Fibroblast of peridontal ligament (primary cell): ENCODE data around the gene AADACL2.
"Not testable (repeated sequence)": the region's sequence is repeated elsewhere in the genome, so short reads cannot be mapped to it uniquely, and the experiment has no call there.

Experiments
- DNase-seq: peaks from one replicate; pipeline ENCODE4 v3.0.0-alpha.2; 2010; ENCODE audit errors: extremely low read depth

AADACL2 gene

DNA sequence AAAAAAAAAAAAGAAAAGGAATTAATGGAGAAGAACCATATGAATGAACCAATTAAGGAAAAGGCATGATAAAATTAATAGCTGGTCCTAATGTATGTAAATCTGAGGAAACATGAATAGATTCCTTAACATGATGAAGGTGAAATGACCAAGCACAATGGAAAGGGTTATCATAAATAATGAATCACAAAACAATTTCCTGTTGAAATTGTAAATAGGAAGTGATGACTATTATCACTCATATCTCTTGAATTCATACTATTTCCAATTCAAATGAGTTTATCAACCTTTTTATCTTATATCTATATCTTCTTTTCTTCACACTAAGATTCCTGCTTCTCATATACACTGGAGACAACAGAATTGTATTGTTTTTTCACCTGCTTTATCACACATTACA, 32.0 kb downstream of the AADACL2 start:
- DNase-seq = no peak

- DNase-seq = peak; percentile 8
Observed at GRCh38 chr3:151766454-151766853, 32.7 kb downstream of the AADACL2 start.

DNA sequence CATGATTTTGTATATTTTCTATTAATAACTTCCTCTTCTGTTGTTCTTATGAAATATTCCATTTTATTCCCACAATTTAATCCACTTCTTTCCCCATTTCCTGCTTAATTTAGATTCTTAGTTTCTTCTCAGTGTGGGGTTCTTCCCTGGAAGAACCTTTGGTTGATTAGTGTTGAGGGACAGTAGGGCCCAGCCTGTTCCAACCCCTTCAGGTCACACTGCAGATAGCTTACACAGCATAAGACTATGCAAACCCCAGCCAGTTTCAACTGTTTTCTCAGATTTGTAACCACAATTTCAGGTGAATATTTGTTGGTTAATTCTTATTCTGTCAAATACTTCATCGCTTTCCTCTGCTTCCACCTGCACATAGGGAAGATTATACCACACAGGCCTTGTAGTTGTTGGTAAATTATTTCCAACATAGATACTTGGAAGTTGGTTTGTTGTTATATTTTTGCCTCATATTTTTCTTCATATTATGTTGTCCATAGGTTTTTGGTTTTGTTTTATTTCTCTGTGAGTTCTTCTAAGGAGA, 34.7 kb downstream of the AADACL2 start:
- DNase-seq = no peak

DNA sequence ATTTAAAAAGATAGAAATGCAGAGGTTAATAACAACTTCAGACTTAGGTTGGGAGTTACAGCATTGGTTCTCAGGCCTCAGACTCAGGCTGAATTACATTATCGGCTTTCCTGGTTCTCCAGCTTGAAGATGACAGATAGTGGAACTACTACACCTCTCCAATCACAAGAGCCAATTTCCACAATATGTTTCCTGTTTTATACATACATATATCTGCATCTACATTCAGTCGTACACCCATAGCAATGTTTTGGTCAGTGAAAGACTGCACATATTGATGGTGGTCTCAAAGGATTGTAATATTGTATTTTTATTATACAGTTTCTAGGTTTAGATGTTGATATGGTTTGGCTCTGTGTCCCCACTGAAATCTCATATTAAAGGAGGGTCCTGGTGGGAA, 35.4 kb downstream of the AADACL2 start:
- DNase-seq = no peak

GRCh38 chr3:151770956-151771355, 37.2 kb downstream of the AADACL2 start:
- DNase-seq = peak; percentile 74

GRCh38 chr3:151772825-151773480, 39.2 kb downstream of the AADACL2 start:
- no peak for DNase-seq

GRCh38 chr3:151774235-151774634, 40.5 kb downstream of the AADACL2 start:
- no peak for DNase-seq

DNA sequence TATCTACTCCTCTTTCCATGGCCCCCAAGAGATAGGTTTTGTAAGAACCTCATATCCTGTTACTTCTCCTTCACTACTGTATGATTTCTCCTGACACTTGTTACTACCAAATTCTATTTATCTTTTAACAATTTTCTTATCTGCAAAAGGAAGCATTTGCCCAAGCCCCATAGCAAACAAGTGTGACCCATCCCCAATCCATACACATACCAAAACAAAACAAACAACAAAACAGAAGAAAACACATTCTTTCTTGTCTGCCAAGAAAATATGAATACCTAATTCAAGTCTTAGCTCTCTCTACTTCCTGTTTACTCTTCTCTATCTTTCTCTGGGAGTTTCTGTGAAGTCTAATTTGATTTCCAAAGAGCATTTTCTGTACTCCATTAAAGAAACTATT, 41.2 kb downstream of the AADACL2 start:
- no peak for DNase-seq

GRCh38 chr3:151775314-151776258, 41.9 kb downstream of the AADACL2 start:
- no peak for DNase-seq

DNA sequence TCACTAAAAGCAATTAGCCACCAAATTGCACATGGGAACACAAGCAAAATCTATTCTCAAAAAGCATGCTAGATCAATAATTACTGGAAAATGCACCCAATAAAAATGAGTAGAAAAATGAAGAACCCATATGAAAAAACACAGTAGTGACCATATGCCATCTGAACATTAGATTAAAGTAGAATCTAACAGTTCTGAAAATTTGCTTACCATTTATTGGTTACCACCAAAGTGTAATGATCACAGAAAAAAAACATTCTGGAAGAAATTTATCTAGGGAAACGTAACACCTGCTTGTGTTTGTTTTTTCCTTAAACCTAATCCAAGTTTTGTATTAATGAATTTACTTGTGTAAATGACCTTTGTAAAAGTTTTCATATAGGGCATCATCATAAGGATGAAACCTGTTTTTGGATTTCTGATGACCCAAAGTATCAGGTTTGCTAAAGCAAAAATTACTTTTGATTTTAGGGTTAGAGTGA, 42.6 kb downstream of the AADACL2 start:
- DNase-seq = no peak

- no peak for DNase-seq
Observed at GRCh38 chr3:151777880-151778279, 44.2 kb downstream of the AADACL2 start.

- DNase-seq = peak; percentile 18
Observed at GRCh38 chr3:151787626-151788025, 53.9 kb downstream of the AADACL2 start.

GRCh38 chr3:151788401-151788800, 54.7 kb downstream of the AADACL2 start:
- DNase-seq = no peak

- peak; percentile 48 for DNase-seq
Observed at GRCh38 chr3:151789853-151790463, 56.2 kb downstream of the AADACL2 start.

- not testable (repeated sequence) for DNase-seq
Observed at GRCh38 chr3:151790763-151791162, 57.0 kb downstream of the AADACL2 start.

DNA sequence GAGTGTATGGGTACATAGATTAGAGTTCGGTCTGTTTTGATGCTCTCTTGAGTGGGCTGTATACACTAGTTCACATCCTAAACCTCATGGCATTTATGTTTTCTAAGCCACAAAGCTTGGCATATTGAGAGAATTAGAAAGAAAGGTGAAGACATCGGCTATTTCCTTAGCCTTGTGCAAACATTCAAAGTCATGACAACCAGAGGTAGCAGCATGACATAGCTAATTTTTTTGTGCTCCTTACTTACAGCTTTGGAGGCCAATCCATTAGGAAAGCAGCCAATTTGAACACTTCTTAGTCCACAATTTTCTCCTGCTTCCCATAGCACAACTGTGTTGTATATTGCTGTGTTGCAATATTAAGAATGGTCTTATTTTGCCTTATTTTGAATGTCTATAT, 58.7 kb downstream of the AADACL2 start:
- DNase-seq = no peak

DNA sequence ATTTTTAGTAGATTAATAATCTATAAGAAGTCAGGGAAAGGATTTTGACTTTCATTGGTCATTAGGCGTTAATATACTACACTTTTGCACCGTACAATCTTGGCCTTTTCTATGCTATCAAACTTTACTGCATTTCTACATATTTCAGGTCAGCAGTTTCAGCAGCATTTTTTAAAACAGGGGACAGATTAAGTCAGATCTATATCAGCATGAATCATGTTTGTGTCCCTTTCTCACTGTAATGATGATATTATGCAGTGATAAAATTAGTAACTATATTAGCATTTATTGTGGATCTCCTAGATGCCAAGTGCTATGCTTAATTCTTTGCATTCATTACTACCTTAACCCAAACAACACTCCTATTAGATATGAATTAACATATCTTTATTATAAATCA, 59.9 kb downstream of the AADACL2 start:
- no peak for DNase-seq

DNA sequence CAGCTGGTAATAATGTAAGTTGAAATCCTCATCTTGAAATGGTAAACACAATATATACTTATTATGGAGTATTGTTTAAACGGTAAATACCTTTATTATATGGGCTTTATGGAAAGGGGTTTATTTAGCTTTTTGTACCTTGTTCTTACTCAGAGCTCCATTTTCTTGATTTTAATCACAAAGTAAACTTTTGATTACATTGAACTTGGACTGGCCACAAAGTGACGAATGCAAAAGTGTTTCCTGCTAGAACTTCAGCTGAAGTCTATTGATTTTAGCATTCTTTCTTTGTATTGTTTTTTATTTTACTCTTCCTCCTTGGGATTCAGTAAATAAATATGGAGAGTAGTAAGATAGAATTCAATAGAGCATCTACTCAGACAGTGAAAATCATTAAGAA, 60.4 kb downstream of the AADACL2 start:
- no peak for DNase-seq

DNA sequence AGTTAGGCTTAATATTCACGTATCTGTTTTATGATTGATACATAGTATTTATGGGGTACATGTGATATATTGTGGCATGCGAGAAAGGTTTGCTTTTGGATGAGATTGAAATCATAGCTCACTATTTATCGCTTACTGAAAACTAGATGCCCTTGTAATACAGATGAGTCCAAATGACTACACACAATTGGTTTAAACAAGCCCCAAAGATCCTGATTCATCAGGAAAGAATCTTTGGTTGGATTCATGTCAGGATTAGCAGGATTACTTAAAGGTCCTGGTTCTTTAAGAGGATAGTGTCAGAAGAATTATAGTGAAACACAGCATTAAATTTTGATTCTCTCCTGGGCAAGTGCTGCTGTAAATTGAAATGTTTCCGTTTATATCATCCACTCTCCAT, 61.5 kb downstream of the AADACL2 start:
- peak; percentile 88 for DNase-seq

- DNase-seq = no peak
Observed at GRCh38 chr3:151796105-151796680, 62.5 kb downstream of the AADACL2 start.

DNA sequence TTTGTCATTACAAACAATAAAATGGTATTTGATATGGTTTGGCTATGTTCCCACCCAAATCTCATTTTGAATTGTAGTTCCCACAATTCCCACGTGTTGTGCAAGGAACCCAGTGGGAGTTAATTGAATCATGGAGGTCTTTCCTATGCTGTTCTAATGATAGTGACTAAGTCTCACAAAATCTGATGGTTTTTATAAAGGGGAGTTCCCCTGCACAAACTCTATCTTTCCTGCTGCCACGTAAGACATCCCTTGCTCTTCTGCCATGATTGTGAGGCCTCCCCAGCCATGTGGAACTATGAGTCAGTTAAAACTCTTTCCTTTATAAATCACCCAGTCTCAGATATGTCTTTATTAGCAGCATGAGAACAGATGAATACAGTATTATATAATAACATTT, 64.7 kb downstream of the AADACL2 start:
- no peak for DNase-seq

DNA sequence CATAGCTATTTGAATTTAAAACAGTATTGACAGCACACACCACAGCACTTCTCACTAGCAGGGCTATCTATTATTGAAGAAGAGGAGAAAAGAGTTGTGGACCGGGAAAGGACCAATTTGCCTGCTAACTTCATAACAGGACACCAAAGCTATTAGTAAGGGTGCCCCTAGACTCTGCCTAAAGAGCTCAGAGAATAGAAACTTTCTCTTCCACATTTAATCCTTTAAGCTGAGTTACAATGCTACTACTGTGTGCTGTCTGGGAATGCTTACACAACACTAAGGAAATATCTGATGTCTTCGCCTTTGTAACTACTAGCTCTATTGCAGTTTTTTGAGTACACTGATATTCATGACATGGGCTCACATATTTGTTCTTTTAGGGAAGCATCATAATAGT, 66.7 kb downstream of the AADACL2 start:
- DNase-seq = no peak
